HFF-Myc (cell line): ENCODE results near the gene CBX5.

Experiments
- DNase-seq: peaks from one replicate; pipeline ENCODE4 v3.0.0-alpha.2; 2011; ENCODE audit warnings: low read depth; ENCODE audit errors: extremely low read depth
- H3K4me3 ChIP-seq: replicated peaks from 2 replicates; pipeline ENCODE4 v1.5.1; 2011; ENCODE audit warnings: low read depth, mild to moderate bottlenecking, control low read depth, low read length
- CTCF ChIP-seq: IDR thresholded peaks from 2 replicates; pipeline ENCODE4 v1.5.1; 2012; ENCODE audit warnings: mild to moderate bottlenecking, low read depth, low read length, control low read depth; ENCODE audit errors: missing control alignments

CBX5 gene

DNA sequence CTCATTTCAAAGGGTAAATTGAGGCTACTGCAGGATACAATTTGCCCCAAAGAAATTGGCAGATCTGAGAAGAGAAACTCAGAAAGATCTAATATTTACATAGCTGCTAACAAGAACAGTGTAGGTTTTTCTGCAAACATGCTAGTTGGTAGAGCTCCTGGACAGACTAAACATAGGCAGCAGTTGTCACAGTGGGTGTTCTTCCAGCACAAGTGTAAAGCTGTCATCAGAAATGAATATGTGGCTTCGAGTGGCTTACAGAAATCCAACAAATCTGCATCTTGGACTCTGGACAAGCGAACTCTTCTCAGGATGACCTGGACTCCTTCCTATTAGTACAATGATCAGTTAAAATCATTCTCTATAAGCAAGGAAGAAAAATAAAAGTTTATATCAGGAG, 5.9 kb downstream of the CBX5 start:
- no peak for TF ChIP-seq CTCF
- DNase-seq = no peak
- H3K4me3 ChIP-seq = no peak overlapping the region

DNA sequence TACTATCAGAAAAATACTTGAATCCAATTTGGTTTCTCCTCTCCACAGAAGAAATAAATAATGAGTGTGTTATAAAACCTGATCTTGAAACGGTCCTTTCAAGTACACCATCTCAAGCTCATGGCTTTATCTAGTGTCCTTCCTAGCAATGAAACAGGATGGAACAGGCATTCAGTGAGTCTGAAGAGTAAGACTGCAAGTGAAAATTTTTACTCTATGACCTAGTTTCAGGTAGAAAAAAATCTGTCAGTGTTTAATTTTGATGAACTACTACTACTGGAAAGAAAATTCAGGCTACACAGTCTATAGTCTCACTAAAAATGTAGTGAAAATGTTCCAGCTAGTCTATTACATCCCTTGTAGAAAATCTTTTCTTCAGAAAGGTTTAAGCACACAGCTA, 7.7 kb downstream of the CBX5 start:
- H3K4me3 ChIP-seq = no peak overlapping the region
- no peak for DNase-seq
- TF ChIP-seq CTCF = no peak

- no peak for TF ChIP-seq CTCF
- DNase-seq = no peak
- H3K4me3 ChIP-seq = no peak overlapping the region
Measured at GRCh38 chr12:54270345-54270744, 9.6 kb downstream of the CBX5 start.

DNA sequence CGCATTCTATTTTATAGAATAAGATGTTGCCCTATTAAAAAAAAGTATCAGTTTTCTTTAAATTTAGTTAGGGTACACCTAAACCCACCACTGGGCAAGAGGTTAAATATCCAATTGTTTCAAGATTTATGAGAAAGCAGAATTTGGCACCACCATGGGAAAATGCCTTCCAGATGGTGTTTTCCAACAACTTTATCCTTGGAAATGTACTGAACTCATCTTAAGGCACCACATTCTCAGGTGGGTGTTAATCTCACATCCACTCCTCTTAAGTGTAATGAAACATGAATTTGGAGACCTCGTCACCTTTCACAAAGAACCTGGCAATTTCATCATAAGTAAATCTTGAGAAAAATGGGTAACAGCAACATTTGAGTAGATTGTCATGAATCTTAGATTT, 13.1 kb downstream of the CBX5 start:
- H3K4me3 ChIP-seq = no peak overlapping the region
- DNase-seq = no peak
- TF ChIP-seq CTCF = no peak

DNA sequence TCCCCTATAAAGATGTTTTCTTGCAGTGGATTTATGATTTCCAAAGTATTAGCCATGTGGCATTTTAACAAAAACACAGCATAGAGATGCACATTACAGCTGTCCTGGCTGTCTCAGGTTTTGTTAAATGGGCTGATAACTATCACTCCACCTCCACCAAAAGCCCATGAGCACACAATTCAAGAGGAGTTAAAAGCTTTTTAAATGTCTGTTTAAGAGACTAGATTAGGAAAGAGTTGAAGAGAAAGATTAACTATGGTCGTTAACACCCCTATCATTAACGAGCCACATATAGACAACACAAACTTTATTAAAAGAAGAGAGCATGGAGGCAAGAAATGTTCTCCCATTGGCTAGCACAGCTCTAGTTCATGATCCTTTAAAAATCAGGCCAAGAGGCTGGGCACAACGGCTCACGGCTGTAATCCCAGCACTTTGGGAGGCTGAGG, 14.5 kb downstream of the CBX5 start:
- no peak for DNase-seq
- no peak overlapping the region for H3K4me3 ChIP-seq
- TF ChIP-seq CTCF = no peak

DNA sequence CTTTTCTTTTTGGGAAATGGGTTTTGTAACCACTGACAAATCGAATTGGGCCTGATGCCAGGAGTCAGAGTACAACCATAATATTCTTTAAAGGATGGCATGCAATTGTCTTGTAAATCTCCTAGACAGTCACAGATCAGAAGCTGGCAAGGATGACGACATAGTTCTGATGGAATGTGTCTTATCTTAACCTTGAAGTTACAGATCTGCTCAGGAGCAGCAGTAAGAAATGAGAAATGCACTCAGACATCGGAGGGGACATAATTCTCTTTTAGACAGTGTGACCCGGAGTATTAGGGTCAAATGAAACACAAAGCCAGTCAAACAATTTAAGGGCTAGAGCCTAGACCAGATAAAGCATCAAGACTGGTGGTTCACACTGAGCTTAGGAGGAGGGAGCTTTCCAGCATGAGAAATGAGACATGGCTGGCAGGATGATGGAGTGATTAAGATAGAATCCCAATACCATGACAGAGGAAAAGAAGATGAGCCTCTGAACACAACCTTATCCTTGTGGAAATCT, 17.5 kb downstream of the CBX5 start:
- no peak overlapping the region for H3K4me3 ChIP-seq
- no peak for TF ChIP-seq CTCF
- no peak for DNase-seq

DNA sequence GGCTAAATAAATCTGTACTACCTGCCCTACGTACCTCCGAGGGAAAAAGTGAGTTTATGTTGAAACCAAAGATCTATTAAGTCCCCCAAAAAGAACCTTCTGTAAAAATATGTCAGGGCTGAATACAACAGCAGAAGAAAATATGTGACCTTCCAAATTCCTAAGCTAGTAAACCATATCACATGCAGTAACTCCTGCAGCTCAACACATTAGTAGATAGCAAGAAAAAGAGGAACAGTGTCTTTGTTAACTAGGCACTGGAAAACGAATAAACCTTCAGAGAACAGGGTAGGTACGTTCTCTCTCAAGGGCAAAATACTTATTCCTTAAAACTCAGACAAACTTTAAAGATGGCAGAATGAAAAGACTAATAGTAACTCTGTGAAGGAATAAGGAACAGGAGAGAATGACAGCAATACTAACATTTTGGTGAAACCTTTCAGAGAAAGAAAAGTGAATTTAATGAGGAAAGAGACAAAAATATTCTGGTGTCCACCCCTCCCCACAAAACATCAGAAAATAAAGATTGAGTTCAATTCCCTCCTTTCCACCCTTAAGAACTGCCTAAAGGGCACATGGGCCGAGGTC, 18.0 kb downstream of the CBX5 start:
- no peak for DNase-seq
- no peak for TF ChIP-seq CTCF
- no peak overlapping the region for H3K4me3 ChIP-seq
